Sigmoid colon (tissue), 4 donors: ENCODE data around the gene KLHL5.

Experiments used
- EP300 ChIP-seq, 4 donors: sonication (generic); formaldehyde crosslinking; IDR thresholded peaks; one replicate each; pipeline ENCODE4 v1.6.1; 2017; ENCODE audit warnings: antibody characterized with exemption in 4 of 4
- POLR2A ChIP-seq, 2 donors: fragments of 450-650 bp; IDR thresholded peaks; one replicate each; pipeline ENCODE4 v1.6.1; 2016; ENCODE audit warnings: antibody characterized with exemption in 2 of 2, mild to moderate bottlenecking in 2 of 2, moderate library complexity in 2 of 2
- POLR2AphosphoS5 ChIP-seq, 4 donors: sonication (generic); formaldehyde crosslinking; IDR thresholded peaks; one replicate each; pipeline ENCODE4 v1.6.1; 2017; ENCODE audit warnings: antibody characterized with exemption in 4 of 4
- TF ChIP-seq, protein P1 (sequence below), 4 experiments: fragments of 450-650 bp in 3 of 4; fragments of 200-600 bp in 1 of 4; IDR thresholded peaks; one replicate each; pipeline ENCODE4 v1.5.1; 2016 to 2019; ENCODE audit warnings: antibody characterized with exemption in 4 of 4, mild to moderate bottlenecking in 3 of 4, moderate library complexity in 2 of 4

- TF ChIP-seq, protein P1, sequence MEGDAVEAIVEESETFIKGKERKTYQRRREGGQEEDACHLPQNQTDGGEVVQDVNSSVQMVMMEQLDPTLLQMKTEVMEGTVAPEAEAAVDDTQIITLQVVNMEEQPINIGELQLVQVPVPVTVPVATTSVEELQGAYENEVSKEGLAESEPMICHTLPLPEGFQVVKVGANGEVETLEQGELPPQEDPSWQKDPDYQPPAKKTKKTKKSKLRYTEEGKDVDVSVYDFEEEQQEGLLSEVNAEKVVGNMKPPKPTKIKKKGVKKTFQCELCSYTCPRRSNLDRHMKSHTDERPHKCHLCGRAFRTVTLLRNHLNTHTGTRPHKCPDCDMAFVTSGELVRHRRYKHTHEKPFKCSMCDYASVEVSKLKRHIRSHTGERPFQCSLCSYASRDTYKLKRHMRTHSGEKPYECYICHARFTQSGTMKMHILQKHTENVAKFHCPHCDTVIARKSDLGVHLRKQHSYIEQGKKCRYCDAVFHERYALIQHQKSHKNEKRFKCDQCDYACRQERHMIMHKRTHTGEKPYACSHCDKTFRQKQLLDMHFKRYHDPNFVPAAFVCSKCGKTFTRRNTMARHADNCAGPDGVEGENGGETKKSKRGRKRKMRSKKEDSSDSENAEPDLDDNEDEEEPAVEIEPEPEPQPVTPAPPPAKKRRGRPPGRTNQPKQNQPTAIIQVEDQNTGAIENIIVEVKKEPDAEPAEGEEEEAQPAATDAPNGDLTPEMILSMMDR (IDR thresholded peaks at IDR 0.05), result no peak
- no peak for TF ChIP-seq POLR2AphosphoS5 (IDR thresholded peaks at IDR 0.05)
- TF ChIP-seq POLR2A (IDR thresholded peaks at IDR 0.05), result no peak
- no peak for TF ChIP-seq EP300 (IDR thresholded peaks at IDR 0.05)
Observed at GRCh38 chr4:39024311-39024865, 37.6 kb upstream of the KLHL5 start.
